WTC11 (cell line): Measurements from ENCODE around the gene NALCN. TPM values are rescaled to one million over a fixed set of nuclear protein-coding genes. Genes with fewer than 3 reads are reported as not detected.

ENCODE experiments used
- ATAC-seq: fragments of 200-7000 bp; cut with Tn5 transposase; 2 replicates; pipeline ENCODE4 v1.10.0; 2021; ENCODE audit warnings: mild to moderate bottlenecking, moderate library complexity
- CTCF ChIA-PET: fragments of 300-600 bp; sonication (Branson Sonifier 250); formaldehyde crosslinking; loops from one replicate; lab custom pipeline; 2021; ENCODE audit warnings: antibody characterized with exemption; lab: Charles Lee
- POLR2A ChIA-PET: fragments of 350-600 bp; sonication (Branson Sonifier 250); formaldehyde crosslinking; loops from one replicate; lab custom pipeline; 2021; ENCODE audit warnings: antibody characterized with exemption; lab: Charles Lee
- DNase-seq: peaks from one replicate; pipeline ENCODE4 v3.0.0; 2021; ENCODE audit warnings: low spot score
- H3K27ac Mint-ChIP-seq: 2 replicates; pipeline ENCODE4 v1.8.0; 2021; ENCODE audit warnings: mixed read lengths
- H3K27me3 Mint-ChIP-seq: 2 replicates; pipeline ENCODE4 v1.8.0; 2021; ENCODE audit warnings: low read depth, mild to moderate bottlenecking, moderate library complexity, mixed read lengths
- H3K36me3 Mint-ChIP-seq: 2 replicates; pipeline ENCODE4 v1.8.0; 2021; ENCODE audit warnings: mixed read lengths
- H3K4me1 Mint-ChIP-seq: 2 replicates; pipeline ENCODE4 v1.8.0; 2022; ENCODE audit warnings: mixed read lengths
- H3K4me3 Mint-ChIP-seq: 2 replicates; pipeline ENCODE4 v1.8.0; 2021; ENCODE audit warnings: mild to moderate bottlenecking, moderate library complexity, mixed read lengths
- H3K9me3 Mint-ChIP-seq: 2 replicates; pipeline ENCODE4 v1.8.0; 2021; ENCODE audit warnings: mixed read lengths
- CTCF ChIP-seq: fragments of 200-600 bp; IDR thresholded peaks from 2 replicates; pipeline ENCODE4 v1.8.0; 2022; ENCODE audit warnings: antibody characterized with exemption
- E2F1 ChIP-seq: sonication (generic); formaldehyde crosslinking; IDR thresholded peaks from 2 replicates; pipeline ENCODE4 v1.8.0; 2022; ENCODE audit warnings: mild to moderate bottlenecking, missing genetic modification reagents
- ETV6 ChIP-seq: sonication (generic); formaldehyde crosslinking; IDR thresholded peaks from 2 replicates; pipeline ENCODE4 v1.8.1; 2022; ENCODE audit warnings: mild to moderate bottlenecking, missing genetic modification reagents
- FOXP4 ChIP-seq: sonication (generic); formaldehyde crosslinking; IDR thresholded peaks from 2 replicates; pipeline ENCODE4 v1.8.0; 2022; ENCODE audit warnings: mild to moderate bottlenecking, missing genetic modification reagents
- GRHL2 ChIP-seq: fragments of 250-450 bp; sonication (Bioruptor Pico); IDR thresholded peaks from 2 replicates; pipeline ENCODE4 v1.8.0; 2022; ENCODE audit warnings: mild to moderate bottlenecking, moderate library complexity; ENCODE audit not compliant: insufficient replicate concordance, severe bottlenecking
- GTF2I ChIP-seq: fragments of 250-450 bp; sonication (Bioruptor Pico); conservative IDR thresholded peaks from 2 replicates; pipeline ENCODE4 v1.4.0; 2021; ENCODE audit warnings: mild to moderate bottlenecking
- IRF1 ChIP-seq: sonication (generic); formaldehyde crosslinking; IDR thresholded peaks from 2 replicates; pipeline ENCODE4 v1.8.0; 2023; ENCODE audit warnings: missing genetic modification reagents
- MAX ChIP-seq: sonication (generic); formaldehyde crosslinking; IDR thresholded peaks from 2 replicates; pipeline ENCODE4 v1.8.0; 2022; ENCODE audit warnings: mild to moderate bottlenecking, missing genetic modification reagents
- MXD4 ChIP-seq: fragments of 250-450 bp; sonication (Bioruptor Pico); IDR thresholded peaks from 2 replicates; pipeline ENCODE4 v1.8.0; 2021; ENCODE audit warnings: mild to moderate bottlenecking, moderate library complexity, borderline replicate concordance
- NFATC4 ChIP-seq: fragments of 250-450 bp; sonication (Bioruptor Pico); IDR thresholded peaks from 2 replicates; pipeline ENCODE4 v1.9.0; 2021; ENCODE audit warnings: mild to moderate bottlenecking
- NR3C1 ChIP-seq: sonication (generic); formaldehyde crosslinking; conservative IDR thresholded peaks from 2 replicates; pipeline ENCODE4 v1.8.1; 2023; ENCODE audit warnings: low read depth, mild to moderate bottlenecking, missing genetic modification reagents
- PRRX2 ChIP-seq: fragments of 250-450 bp; sonication (Bioruptor Pico); IDR thresholded peaks from 2 replicates; pipeline ENCODE4 v1.8.0; 2021; ENCODE audit warnings: mild to moderate bottlenecking
- SMAD3 ChIP-seq: sonication (generic); formaldehyde crosslinking; IDR thresholded peaks from 2 replicates; pipeline ENCODE4 v1.8.0; 2022; ENCODE audit warnings: missing genetic modification reagents, mild to moderate bottlenecking, borderline replicate concordance
- STAT6 ChIP-seq: sonication (generic); formaldehyde crosslinking; conservative IDR thresholded peaks from 2 replicates; pipeline ENCODE4 v1.8.1; 2023; ENCODE audit warnings: mild to moderate bottlenecking, low read depth, missing genetic modification reagents, moderate library complexity
- TCF7 ChIP-seq: sonication (generic); formaldehyde crosslinking; IDR thresholded peaks from 2 replicates; pipeline ENCODE4 v1.8.0; 2022; ENCODE audit warnings: mild to moderate bottlenecking, low read depth, missing genetic modification reagents, moderate library complexity
- TEAD4 ChIP-seq: sonication (generic); formaldehyde crosslinking; IDR thresholded peaks from 2 replicates; pipeline ENCODE4 v1.8.0; 2022; ENCODE audit warnings: mild to moderate bottlenecking, missing genetic modification reagents
- ZNF121 ChIP-seq: sonication (generic); formaldehyde crosslinking; IDR thresholded peaks from 2 replicates; pipeline ENCODE4 v1.8.0; 2023; ENCODE audit warnings: missing genetic modification reagents
- ZNF281 ChIP-seq: sonication (generic); formaldehyde crosslinking; IDR thresholded peaks from 2 replicates; pipeline ENCODE4 v1.8.0; 2023; ENCODE audit warnings: mild to moderate bottlenecking, missing genetic modification reagents
- total RNA-seq: library from RNA; stranded (reverse); gene quantifications from 3 replicates; pipeline ENCODE4 v1.2.3, GENCODE V29; 2021

Gene NALCN
- total RNA-seq, 1 experiment from 2014 or later = 0.33 TPM

- DNase-seq (no peak), ATAC-seq (no peak)
- Mint-ChIP-seq H3K4me3 (no peak overlapping the region), H3K36me3 (no peaks in the 10 kb centered on the region), H3K27ac (no peak overlapping the region), H3K9me3 (peaks cover 20% of the 10 kb centered on the region), H3K27me3 (no peaks in the 10 kb centered on the region), H3K4me1 (no peaks in the 10 kb centered on the region; the same call in 1 of the 2 replicates)
- POLR2A ChIA-PET = no interaction called here
- no peak for TF ChIP-seq ETV6 (CRISPR knock-in tag)
- TF ChIP-seq PRRX2 = no peak
- CTCF ChIA-PET = interaction anchor here (2.5 kb wide), 1 partner anchor 8 kb away, joined by 7 read pairs; no protein-coding TSS in a partner anchor
Measured at GRCh38 chr13:101092985-101093384, 323.3 kb downstream of the NALCN start.

GRCh38 chr13:101090287-101090686 is 326.0 kb downstream of the NALCN start:
- POLR2A ChIA-PET = no interaction called here
- H3K4me1 Mint-ChIP-seq = no peaks in the 10 kb centered on the region; the same call in 1 of the 2 replicates
- DNase-seq = no peak
- CTCF ChIA-PET = no interaction called here
- no peaks in the 10 kb centered on the region for H3K36me3 Mint-ChIP-seq
- H3K9me3 Mint-ChIP-seq = no peaks in the 10 kb centered on the region; the same call in 1 of the 2 replicates
- H3K27me3 Mint-ChIP-seq = no peaks in the 10 kb centered on the region
- ATAC-seq = no peak
- no peak overlapping the region for H3K27ac Mint-ChIP-seq
- TF ChIP-seq GTF2I (CRISPR knock-in tag) (no peak), E2F1 (no peak), TCF7 (CRISPR knock-in tag) (no peak), ZNF281 (no peak), MXD4 (CRISPR knock-in tag) (no peak), ZNF121 (CRISPR knock-in tag) (no peak), SMAD3 (CRISPR knock-in tag) (no peak), ETV6 (CRISPR knock-in tag) (no peak), IRF1 (CRISPR knock-in tag) (no peak), TEAD4 (CRISPR knock-in tag) (no peak), FOXP4 (no peak), CTCF (no peak)
- no peak overlapping the region for H3K4me3 Mint-ChIP-seq

GRCh38 chr13:101085551-101085950 is 330.8 kb downstream of the NALCN start:
- TF ChIP-seq STAT6 (no peak), MAX (CRISPR knock-in tag) (no peak), NFATC4 (CRISPR knock-in tag) (no peak), GRHL2 (no peak), NR3C1 (CRISPR knock-in tag) (no peak)
- H3K4me1 Mint-ChIP-seq = no peaks in the 10 kb centered on the region; the same call in 1 of the 2 replicates
- H3K27me3 Mint-ChIP-seq = no peaks in the 10 kb centered on the region
- no peaks in the 10 kb centered on the region for H3K36me3 Mint-ChIP-seq
- POLR2A ChIA-PET = no interaction called here
- CTCF ChIA-PET = no interaction called here
- no peaks in the 10 kb centered on the region for H3K9me3 Mint-ChIP-seq
- no peak overlapping the region for H3K27ac Mint-ChIP-seq
- ATAC-seq = no peak
- H3K4me3 Mint-ChIP-seq = no peak overlapping the region
- no peak for DNase-seq
